ENCODE data around the gene C11orf97. TPM values are rescaled to one million over a fixed set of nuclear protein-coding genes. Genes with fewer than 3 reads are reported as not detected.

Gene C11orf97
- total RNA-seq, 2 donors from 2014 or later, result not detected

GRCh38 chr11:94486068-94486467 lies 26.2 kb upstream of the C11orf97 start:
- Histone ChIP-seq H3K27me3 (no peaks in the 10 kb centered on the region), H3K27ac (no peak overlapping the region), H3K4me3 (no peak overlapping the region), H3K36me3 (peaks cover 29% of the 10 kb centered on the region), H3K9me3 (no peaks in the 10 kb centered on the region), H3K4me1 (no peaks in the 10 kb centered on the region)
- TF ChIP-seq CTCF (IDR thresholded peaks at IDR 0.05), result no peak
- no peak for DNase-seq (ENCODE audit: low spot score)

- DNase-seq (ENCODE audit: low spot score), result peak; percentile 99
- Histone ChIP-seq H3K4me3 (peak within 1 kb of the TSS; percentile 77), H3K9me3 (no peaks in the 10 kb centered on the region), H3K36me3 (peaks cover 27% of the 10 kb centered on the region), H3K4me1 (peaks cover 0 to 17% of the 10 kb centered on the region in 2 donors), H3K27me3 (no peaks in the 10 kb centered on the region), H3K27ac (peak within 1 kb of the TSS; percentile 68 to 81)
- TF ChIP-seq CTCF (IDR thresholded peaks at IDR 0.05), result no peak
Measured at GRCh38 chr11:94493281-94494125, 18.8 kb upstream of the C11orf97 start, which contains the start of the genes ANKRD49 and MRE11. Gene ANKRD49 (plus strand): TSS chr11:94493984. CDS start chr11:94496694, 2,710 bp downstream. Gene MRE11 (minus strand): TSS chr11:94493844. CDS start chr11:94492801, 1,043 bp downstream.

- Histone ChIP-seq H3K4me3 (peak overlapping the region; percentile 77), H3K9me3 (no peaks in the 10 kb centered on the region), H3K4me1 (peaks cover 0 to 17% of the 10 kb centered on the region in 2 donors), H3K27ac (peak overlapping the region; percentile 68 to 81), H3K27me3 (no peaks in the 10 kb centered on the region), H3K36me3 (peaks cover 30% of the 10 kb centered on the region)
- TF ChIP-seq CTCF (IDR thresholded peaks at IDR 0.05), result no peak
- DNase-seq (ENCODE audit: low spot score), result no peak
Measured at GRCh38 chr11:94494126-94494680, 18.1 kb upstream of the C11orf97 start.

- TF ChIP-seq CTCF (IDR thresholded peaks at IDR 0.05), result no peak
- Histone ChIP-seq H3K27me3 (no peaks in the 10 kb centered on the region), H3K9me3 (no peaks in the 10 kb centered on the region), H3K4me1 (no peaks in the 10 kb centered on the region), H3K27ac (no peak overlapping the region), H3K4me3 (no peak overlapping the region), H3K36me3 (peaks cover 46% of the 10 kb centered on the region)
- no peak for DNase-seq (ENCODE audit: low spot score)
Measured at GRCh38 chr11:94500181-94500580, 12.1 kb upstream of the C11orf97 start.

GRCh38 chr11:94501522-94501921 lies 10.7 kb upstream of the C11orf97 start:
- H3K27me3 ChIP-seq, result no peaks in the 10 kb centered on the region
- DNase-seq (ENCODE audit: low spot score), result no peak
- no peak overlapping the region for H3K4me3 ChIP-seq
- TF ChIP-seq CTCF (IDR thresholded peaks at IDR 0.05), result no peak
- H3K27ac ChIP-seq, result no peak overlapping the region
- H3K9me3 ChIP-seq, result no peaks in the 10 kb centered on the region
- peaks cover 46% of the 10 kb centered on the region for H3K36me3 ChIP-seq
- no peaks in the 10 kb centered on the region for H3K4me1 ChIP-seq
